ENCODE data around the gene ZFAND3.

Gene ZFAND3

GRCh38 chr6:38162493-38163185 is 343.1 kb downstream of the ZFAND3 start:
- Histone ChIP-seq H3K4me1 (ENCODE audit: control insufficient read depth, insufficient read depth, low read length) (no peaks in the 10 kb centered on the region), H3K36me3 (ENCODE audit: control insufficient read depth, insufficient read depth, low read length) (no peaks in the 10 kb centered on the region), H3K27me3 (ENCODE audit: control insufficient read depth, insufficient read depth, low read length) (no peaks in the 10 kb centered on the region), H3K4me3 (ENCODE audit: low read length) (no peak overlapping the region), H3K9ac (ENCODE audit: low read length) (no peak overlapping the region), H3K27ac (ENCODE audit: low read depth, low read length) (no peak overlapping the region)

- Histone ChIP-seq H3K9ac (ENCODE audit: low read length) (no peak overlapping the region), H3K27me3 (ENCODE audit: control insufficient read depth, insufficient read depth, low read length) (no peaks in the 10 kb centered on the region), H3K4me1 (ENCODE audit: control insufficient read depth, insufficient read depth, low read length) (no peaks in the 10 kb centered on the region), H3K27ac (ENCODE audit: low read depth, low read length) (no peak overlapping the region), H3K36me3 (ENCODE audit: control insufficient read depth, insufficient read depth, low read length) (no peaks in the 10 kb centered on the region), H3K4me3 (ENCODE audit: low read length) (no peak overlapping the region)
Observed at GRCh38 chr6:38163186-38164130, 343.9 kb downstream of the ZFAND3 start.

- H3K4me1 ChIP-seq (ENCODE audit: control insufficient read depth, insufficient read depth, low read length): no peaks in the 10 kb centered on the region
- H3K36me3 ChIP-seq (ENCODE audit: control insufficient read depth, insufficient read depth, low read length): no peaks in the 10 kb centered on the region
- H3K27me3 ChIP-seq (ENCODE audit: control insufficient read depth, insufficient read depth, low read length): no peaks in the 10 kb centered on the region
- H3K9ac ChIP-seq (ENCODE audit: low read length): no peak overlapping the region
- H3K27ac ChIP-seq (ENCODE audit: low read depth, low read length): no peak overlapping the region
- no peak overlapping the region for H3K4me3 ChIP-seq (ENCODE audit: low read length)
Observed at GRCh38 chr6:38164131-38164481, 344.6 kb downstream of the ZFAND3 start.

GRCh38 chr6:38164671-38165108 is 345.2 kb downstream of the ZFAND3 start:
- no peaks in the 10 kb centered on the region for H3K4me1 ChIP-seq (ENCODE audit: control insufficient read depth, insufficient read depth, low read length)
- no peaks in the 10 kb centered on the region for H3K27me3 ChIP-seq (ENCODE audit: control insufficient read depth, insufficient read depth, low read length)
- no peak overlapping the region for H3K4me3 ChIP-seq (ENCODE audit: low read length)
- H3K27ac ChIP-seq (ENCODE audit: low read depth, low read length): no peak overlapping the region
- H3K9ac ChIP-seq (ENCODE audit: low read length): no peak overlapping the region
- no peaks in the 10 kb centered on the region for H3K36me3 ChIP-seq (ENCODE audit: control insufficient read depth, insufficient read depth, low read length)

GRCh38 chr6:38166411-38167240 is 347.1 kb downstream of the ZFAND3 start:
- no peaks in the 10 kb centered on the region for H3K4me1 ChIP-seq (ENCODE audit: control insufficient read depth, insufficient read depth, low read length)
- no peak overlapping the region for H3K27ac ChIP-seq (ENCODE audit: low read depth, low read length)
- H3K27me3 ChIP-seq (ENCODE audit: control insufficient read depth, insufficient read depth, low read length): no peaks in the 10 kb centered on the region
- H3K9ac ChIP-seq (ENCODE audit: low read length): no peak overlapping the region
- H3K36me3 ChIP-seq (ENCODE audit: control insufficient read depth, insufficient read depth, low read length): no peaks in the 10 kb centered on the region
- H3K4me3 ChIP-seq (ENCODE audit: low read length): no peak overlapping the region

- no peaks in the 10 kb centered on the region for H3K27me3 ChIP-seq (ENCODE audit: control insufficient read depth, insufficient read depth, low read length)
- no peak overlapping the region for H3K4me3 ChIP-seq (ENCODE audit: low read length)
- H3K9ac ChIP-seq (ENCODE audit: low read length): no peak overlapping the region
- no peak overlapping the region for H3K27ac ChIP-seq (ENCODE audit: low read depth, low read length)
- H3K36me3 ChIP-seq (ENCODE audit: control insufficient read depth, insufficient read depth, low read length): no peaks in the 10 kb centered on the region
- no peaks in the 10 kb centered on the region for H3K4me1 ChIP-seq (ENCODE audit: control insufficient read depth, insufficient read depth, low read length)
Observed at GRCh38 chr6:38167598-38167997, 348.1 kb downstream of the ZFAND3 start.

GRCh38 chr6:38168126-38168525 is 348.6 kb downstream of the ZFAND3 start:
- Histone ChIP-seq H3K4me3 (ENCODE audit: low read length) (no peak overlapping the region), H3K36me3 (ENCODE audit: control insufficient read depth, insufficient read depth, low read length) (no peaks in the 10 kb centered on the region), H3K27ac (ENCODE audit: low read depth, low read length) (no peak overlapping the region), H3K27me3 (ENCODE audit: control insufficient read depth, insufficient read depth, low read length) (no peaks in the 10 kb centered on the region), H3K9ac (ENCODE audit: low read length) (no peak overlapping the region), H3K4me1 (ENCODE audit: control insufficient read depth, insufficient read depth, low read length) (no peaks in the 10 kb centered on the region)

- no peak overlapping the region for H3K4me3 ChIP-seq (ENCODE audit: low read length)
- no peaks in the 10 kb centered on the region for H3K36me3 ChIP-seq (ENCODE audit: control insufficient read depth, insufficient read depth, low read length)
- H3K27ac ChIP-seq (ENCODE audit: low read depth, low read length): no peak overlapping the region
- H3K4me1 ChIP-seq (ENCODE audit: control insufficient read depth, insufficient read depth, low read length): no peaks in the 10 kb centered on the region
- H3K9ac ChIP-seq (ENCODE audit: low read length): no peak overlapping the region
- no peaks in the 10 kb centered on the region for H3K27me3 ChIP-seq (ENCODE audit: control insufficient read depth, insufficient read depth, low read length)
Observed at GRCh38 chr6:38168699-38169098, 349.2 kb downstream of the ZFAND3 start.

- Histone ChIP-seq H3K27me3 (ENCODE audit: control insufficient read depth, insufficient read depth, low read length) (no peaks in the 10 kb centered on the region), H3K9ac (ENCODE audit: low read length) (no peak overlapping the region), H3K36me3 (ENCODE audit: control insufficient read depth, insufficient read depth, low read length) (no peaks in the 10 kb centered on the region), H3K27ac (ENCODE audit: low read depth, low read length) (no peak overlapping the region), H3K4me1 (ENCODE audit: control insufficient read depth, insufficient read depth, low read length) (no peaks in the 10 kb centered on the region), H3K4me3 (ENCODE audit: low read length) (no peak overlapping the region)
Observed at GRCh38 chr6:38169221-38169976, 349.9 kb downstream of the ZFAND3 start.

- no peaks in the 10 kb centered on the region for H3K4me1 ChIP-seq (ENCODE audit: control insufficient read depth, insufficient read depth, low read length)
- no peak overlapping the region for H3K4me3 ChIP-seq (ENCODE audit: low read length)
- no peaks in the 10 kb centered on the region for H3K36me3 ChIP-seq (ENCODE audit: control insufficient read depth, insufficient read depth, low read length)
- no peaks in the 10 kb centered on the region for H3K27me3 ChIP-seq (ENCODE audit: control insufficient read depth, insufficient read depth, low read length)
- no peak overlapping the region for H3K9ac ChIP-seq (ENCODE audit: low read length)
- no peak overlapping the region for H3K27ac ChIP-seq (ENCODE audit: low read depth, low read length)
Observed at GRCh38 chr6:38169977-38170526, 350.5 kb downstream of the ZFAND3 start.

- Histone ChIP-seq H3K4me1 (ENCODE audit: control insufficient read depth, insufficient read depth, low read length) (no peaks in the 10 kb centered on the region), H3K9ac (ENCODE audit: low read length) (no peak overlapping the region), H3K36me3 (ENCODE audit: control insufficient read depth, insufficient read depth, low read length) (no peaks in the 10 kb centered on the region), H3K4me3 (ENCODE audit: low read length) (no peak overlapping the region), H3K27me3 (ENCODE audit: control insufficient read depth, insufficient read depth, low read length) (no peaks in the 10 kb centered on the region), H3K27ac (ENCODE audit: low read depth, low read length) (no peak overlapping the region)
Observed at GRCh38 chr6:38170666-38171355, 351.3 kb downstream of the ZFAND3 start.
